SU-DHL-6 (cell line): ENCODE results near the gene TRIM39.

Source experiments
- EZH2phosphoT487 ChIP-seq: fragments of 200-600 bp; sonication (generic), shearing (Covaris generic); conservative IDR thresholded peaks from 2 replicates; pipeline ENCODE4 v1.6.1; 2018; ENCODE audit warnings: mild to moderate bottlenecking, antibody characterized with exemption, low read length, moderate library complexity, mixed read lengths
- TF ChIP-seq, protein P1 (sequence below): fragments of 200-600 bp; sonication (generic); IDR thresholded peaks from one replicate; pipeline ENCODE4 v1.5.1; 2017; ENCODE audit warnings: antibody characterized with exemption, mild to moderate bottlenecking, low read length, moderate library complexity; ENCODE audit not compliant: insufficient read depth, poor library complexity, severe bottlenecking

GRCh38 chr6:30328397-30328796 is 1.7 kb downstream of the TRIM39 start:
- TF ChIP-seq, protein P1, sequence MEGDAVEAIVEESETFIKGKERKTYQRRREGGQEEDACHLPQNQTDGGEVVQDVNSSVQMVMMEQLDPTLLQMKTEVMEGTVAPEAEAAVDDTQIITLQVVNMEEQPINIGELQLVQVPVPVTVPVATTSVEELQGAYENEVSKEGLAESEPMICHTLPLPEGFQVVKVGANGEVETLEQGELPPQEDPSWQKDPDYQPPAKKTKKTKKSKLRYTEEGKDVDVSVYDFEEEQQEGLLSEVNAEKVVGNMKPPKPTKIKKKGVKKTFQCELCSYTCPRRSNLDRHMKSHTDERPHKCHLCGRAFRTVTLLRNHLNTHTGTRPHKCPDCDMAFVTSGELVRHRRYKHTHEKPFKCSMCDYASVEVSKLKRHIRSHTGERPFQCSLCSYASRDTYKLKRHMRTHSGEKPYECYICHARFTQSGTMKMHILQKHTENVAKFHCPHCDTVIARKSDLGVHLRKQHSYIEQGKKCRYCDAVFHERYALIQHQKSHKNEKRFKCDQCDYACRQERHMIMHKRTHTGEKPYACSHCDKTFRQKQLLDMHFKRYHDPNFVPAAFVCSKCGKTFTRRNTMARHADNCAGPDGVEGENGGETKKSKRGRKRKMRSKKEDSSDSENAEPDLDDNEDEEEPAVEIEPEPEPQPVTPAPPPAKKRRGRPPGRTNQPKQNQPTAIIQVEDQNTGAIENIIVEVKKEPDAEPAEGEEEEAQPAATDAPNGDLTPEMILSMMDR: no peak
- no peak for TF ChIP-seq EZH2phosphoT487
